NCI-H2029 (cell line): Measurements from ENCODE around the gene PPP2CA.
"Not testable (repeated sequence)": the region's sequence is repeated elsewhere in the genome, so short reads cannot be mapped to it uniquely, and the experiment has no call there.

Source experiments
- DNase-seq: peaks from one replicate; lab custom pipeline; 2025; lab: John Stamatoyannopoulos, UW

PPP2CA gene

GRCh38 chr5:134245101-134245604 is 19.3 kb upstream of the PPP2CA start:
- DNase-seq = no peak

GRCh38 chr5:134242146-134242545 is 16.3 kb upstream of the PPP2CA start:
- DNase-seq = no peak

- no peak for DNase-seq
Observed at GRCh38 chr5:134240421-134240962, 14.6 kb upstream of the PPP2CA start.

GRCh38 chr5:134236820-134237219 is 10.9 kb upstream of the PPP2CA start:
- DNase-seq = no peak

GRCh38 chr5:134236318-134236717 is 10.4 kb upstream of the PPP2CA start:
- no peak for DNase-seq

GRCh38 chr5:134228624-134229023 is 2.8 kb upstream of the PPP2CA start:
- no peak for DNase-seq

GRCh38 chr5:134227776-134228175 is 1.9 kb upstream of the PPP2CA start:
- DNase-seq = no peak

- DNase-seq = no peak
Observed at GRCh38 chr5:134227259-134227658, 1.4 kb upstream of the PPP2CA start.

GRCh38 chr5:134226441-134227192 is 744 bp upstream of the PPP2CA start:
- peak; percentile 81 for DNase-seq

GRCh38 chr5:134224888-134225779 is 739 bp downstream of the PPP2CA start:
- DNase-seq = peak; percentile 47

- DNase-seq = no peak
Observed at GRCh38 chr5:134223406-134224248, 2.2 kb downstream of the PPP2CA start.

GRCh38 chr5:134221690-134222089 is 4.2 kb downstream of the PPP2CA start:
- DNase-seq = not testable (repeated sequence)

GRCh38 chr5:134215757-134216156 is 10.1 kb downstream of the PPP2CA start:
- DNase-seq = no peak

- not testable (repeated sequence) for DNase-seq
Observed at GRCh38 chr5:134211263-134212031, 14.4 kb downstream of the PPP2CA start.

- no peak for DNase-seq
Observed at GRCh38 chr5:134209477-134210245, 16.2 kb downstream of the PPP2CA start.

GRCh38 chr5:134207696-134208095 is 18.2 kb downstream of the PPP2CA start:
- no peak for DNase-seq

GRCh38 chr5:134206627-134207160 is 19.2 kb downstream of the PPP2CA start:
- DNase-seq = no peak

GRCh38 chr5:134204575-134204974 is 21.3 kb downstream of the PPP2CA start:
- no peak for DNase-seq

- no peak for DNase-seq
Observed at GRCh38 chr5:134203630-134204029, 22.2 kb downstream of the PPP2CA start.

GRCh38 chr5:134195666-134196065 is 30.2 kb downstream of the PPP2CA start:
- DNase-seq = no peak
